Naive B cell (primary cell): ENCODE results near the gene ADA. TPM values are rescaled to one million over a fixed set of nuclear protein-coding genes. Genes with fewer than 3 reads are reported as not detected.

Experiments used
- ATAC-seq, 2 donors: fragments of 150-1000 bp; cut with Tn5 transposase; 2 replicates each; pipeline ENCODE4 v1.10.0; 2021; ENCODE audit warnings: low read depth in 2 of 2, mild to moderate bottlenecking in 2 of 2, moderate library complexity in 2 of 2
- DNase-seq: peaks from one replicate; pipeline ENCODE4 v3.0.0; 2022
- H3K27ac Mint-ChIP-seq, 6 donors: one replicate each; pipeline ENCODE4 v1.8.0; 2020 to 2022; ENCODE audit warnings: mild to moderate bottlenecking in 6 of 6, mixed read lengths in 6 of 6, moderate library complexity in 5 of 6, inconsistent platforms in 2 of 6
- H3K27me3 Mint-ChIP-seq, 3 donors: one replicate each; pipeline ENCODE4 v1.8.0; 2021 to 2022; ENCODE audit warnings: mixed read lengths in 3 of 3, mild to moderate bottlenecking in 1 of 3
- H3K36me3 Mint-ChIP-seq, 2 donors: one replicate each; pipeline ENCODE4 v1.8.0; 2020 to 2022; ENCODE audit warnings: mixed read lengths in 2 of 2, inconsistent platforms in 1 of 2, mild to moderate bottlenecking in 1 of 2
- H3K4me1 Mint-ChIP-seq, 3 donors: one replicate each; pipeline ENCODE4 v1.8.0; 2020 to 2022; ENCODE audit warnings: mixed read lengths in 3 of 3, inconsistent platforms in 1 of 3, mild to moderate bottlenecking in 1 of 3, moderate library complexity in 1 of 3
- H3K4me3 Mint-ChIP-seq, 8 donors: one replicate each; pipeline ENCODE4 v1.8.0; 2020 to 2022; ENCODE audit warnings: mild to moderate bottlenecking in 8 of 8, mixed read lengths in 8 of 8, moderate library complexity in 8 of 8, inconsistent platforms in 2 of 8
- H3K9me3 Mint-ChIP-seq, 7 donors: one replicate each; pipeline ENCODE4 v1.8.0; 2020 to 2022; ENCODE audit warnings: mixed read lengths in 7 of 7, mild to moderate bottlenecking in 5 of 7, inconsistent platforms in 2 of 7, moderate library complexity in 1 of 7
- polyA plus RNA-seq, 6 donors: library from polyadenylated mRNA; unstranded; fragments of 300-500 nt; fragmentation: Illumina TruSeq; gene quantifications; one replicate each; pipeline ENCODE4 v1.2.3, GENCODE V29; 2021; ENCODE audit warnings: low read depth in 6 of 6

ADA gene
- polyA plus RNA-seq, 6 donors from 2014 or later: 1.7 to 7.6 (median 4.6) TPM

DNA sequence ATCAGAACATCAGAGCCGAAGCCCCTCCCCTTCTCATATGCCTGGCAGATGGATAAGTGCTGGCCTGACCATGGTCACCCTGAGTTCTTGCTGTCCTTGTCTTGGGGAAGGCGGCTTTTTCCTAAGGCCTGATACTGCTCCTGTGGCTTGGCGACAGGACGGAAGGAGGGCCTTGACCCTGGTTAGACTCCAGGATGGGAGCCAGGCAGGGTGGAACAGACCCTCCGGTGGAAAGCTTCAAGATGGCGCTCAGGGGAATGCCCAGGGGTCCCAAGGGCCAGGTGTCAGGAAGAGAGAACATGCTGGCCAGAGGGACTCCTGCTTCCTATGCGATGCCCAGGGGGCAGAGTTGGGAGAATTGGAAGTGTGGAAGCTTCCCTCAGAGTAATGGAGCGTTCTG, 29.6 kb downstream of the ADA start:
- Mint-ChIP-seq H3K36me3 (peaks cover 4 to 13% of the 10 kb centered on the region in 2 donors), H3K27ac (peak overlapping the region; percentile 67 to 96 (median 90)), H3K27me3 (no peaks in the 10 kb centered on the region), H3K9me3 (peaks cover 0 to 2% (median 0%) of the 10 kb centered on the region in 7 donors), H3K4me3 (no peak overlapping the region), H3K4me1 (peaks cover 22 to 41% (median 24%) of the 10 kb centered on the region in 3 donors)
- DNase-seq (no peak), ATAC-seq (no peak)

DNA sequence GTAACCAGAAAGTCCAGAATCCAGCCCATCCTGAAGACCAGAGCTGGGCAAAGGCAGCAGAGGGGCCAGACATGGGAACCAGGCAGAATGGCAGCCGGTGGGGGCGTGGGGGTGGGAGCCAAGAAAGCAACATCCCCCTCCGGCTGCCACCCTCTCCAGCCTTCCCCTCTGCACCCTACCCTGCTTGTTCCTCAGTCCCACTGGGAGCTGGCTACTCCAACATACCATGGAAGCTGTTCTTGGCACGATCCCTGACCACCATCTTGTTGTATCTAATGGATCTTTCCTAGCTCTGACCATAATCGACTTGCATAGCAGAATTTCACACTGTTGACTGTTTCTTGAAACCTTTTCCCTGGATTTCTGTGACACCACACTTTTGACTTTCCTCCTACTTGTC, 30.2 kb downstream of the ADA start:
- H3K9me3 Mint-ChIP-seq: peaks cover 0 to 2% (median 0%) of the 10 kb centered on the region in 7 donors
- H3K27ac Mint-ChIP-seq: peak overlapping the region; percentile 80 to 96 (median 90)
- no peak for ATAC-seq
- peaks cover 4 to 16% of the 10 kb centered on the region in 2 donors for H3K36me3 Mint-ChIP-seq
- H3K27me3 Mint-ChIP-seq: no peaks in the 10 kb centered on the region
- no peak for DNase-seq
- peaks cover 23 to 35% (median 24%) of the 10 kb centered on the region in 3 donors for H3K4me1 Mint-ChIP-seq
- no peak overlapping the region for H3K4me3 Mint-ChIP-seq

DNA sequence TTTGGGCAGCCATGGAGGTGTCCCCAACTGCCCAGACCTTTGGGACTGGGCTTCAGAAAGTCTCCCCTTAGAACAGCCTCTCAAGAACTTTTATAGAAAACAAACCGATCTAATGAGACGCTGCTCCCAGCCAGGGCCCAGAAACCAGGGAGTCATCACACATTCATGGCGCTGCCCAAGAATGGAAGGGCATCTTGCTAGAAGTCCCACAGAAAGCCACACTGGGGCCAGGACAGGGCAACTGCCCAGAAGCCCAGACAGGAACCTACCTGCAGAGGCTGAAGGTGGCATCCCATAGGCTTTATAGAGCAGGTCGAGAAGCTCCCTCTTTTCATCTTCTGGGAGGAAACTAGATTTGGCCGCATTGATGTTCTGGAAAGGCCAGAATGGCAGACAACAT, 31.5 kb downstream of the ADA start:
- no peak for ATAC-seq
- peaks cover 33 to 47% (median 37%) of the 10 kb centered on the region in 3 donors for H3K4me1 Mint-ChIP-seq
- DNase-seq: no peak
- peaks cover 4 to 29% of the 10 kb centered on the region in 2 donors for H3K36me3 Mint-ChIP-seq
- peaks cover 0 to 2% (median 0%) of the 10 kb centered on the region in 7 donors for H3K9me3 Mint-ChIP-seq
- H3K27ac Mint-ChIP-seq: peak overlapping the region in 5 of 6 donors; percentile 4 to 90 (median 81)
- no peaks in the 10 kb centered on the region for H3K27me3 Mint-ChIP-seq
- no peak overlapping the region for H3K4me3 Mint-ChIP-seq

DNA sequence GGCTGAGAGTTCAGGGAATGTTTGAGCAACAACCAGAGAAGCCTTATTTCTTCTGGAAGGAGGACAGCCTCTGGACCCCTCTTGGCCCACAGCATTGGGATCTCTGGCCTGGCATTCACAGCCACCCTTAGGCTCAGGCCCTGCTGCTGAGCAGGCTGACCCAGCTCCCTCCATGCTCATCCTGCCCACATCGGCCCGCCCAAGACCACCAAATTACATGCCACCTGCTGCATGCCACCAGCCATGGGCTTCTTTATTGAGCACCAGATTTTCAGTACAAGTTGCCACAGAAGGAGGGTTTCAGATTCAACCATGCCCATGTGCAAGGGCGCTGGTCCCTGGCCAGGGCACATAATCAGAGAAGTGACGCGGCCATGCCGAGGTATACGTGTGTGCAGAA, 32.2 kb downstream of the ADA start:
- Mint-ChIP-seq H3K4me1 (peaks cover 35 to 50% (median 41%) of the 10 kb centered on the region in 3 donors), H3K27ac (peak overlapping the region in 5 of 6 donors; percentile 42 to 87 (median 61)), H3K27me3 (no peaks in the 10 kb centered on the region), H3K36me3 (peaks cover 4 to 34% of the 10 kb centered on the region in 2 donors), H3K9me3 (peaks cover 0 to 2% (median 0%) of the 10 kb centered on the region in 7 donors), H3K4me3 (no peak overlapping the region)
- no peak for DNase-seq
- no peak for ATAC-seq

DNA sequence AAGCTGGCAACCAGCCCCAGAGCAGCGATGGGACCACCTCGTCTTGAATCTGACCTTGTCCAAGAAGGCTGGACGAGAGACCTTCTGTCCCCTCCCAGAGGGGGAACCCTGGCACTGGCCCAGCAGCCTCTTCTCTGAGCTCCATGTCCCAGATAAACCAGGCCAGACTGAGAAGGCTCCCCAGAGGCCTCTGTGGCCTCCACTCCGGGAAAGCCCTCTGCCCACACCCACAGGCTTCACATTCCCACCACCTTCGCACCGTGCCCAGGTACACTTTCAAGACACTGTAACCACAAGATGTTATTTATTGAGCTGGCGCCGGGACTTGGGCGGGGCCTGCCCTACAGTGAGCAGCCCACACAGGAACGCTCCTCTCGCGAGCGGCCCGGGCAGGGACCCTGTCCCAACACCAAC, 33.2 kb downstream of the ADA start:
- Mint-ChIP-seq H3K27ac (peak overlapping the region; percentile 64 to 92 (median 82)), H3K4me1 (peaks cover 38 to 53% (median 50%) of the 10 kb centered on the region in 3 donors), H3K4me3 (peak overlapping the region in 1 of 8 donors; percentile 22), H3K36me3 (peaks cover 14 to 44% of the 10 kb centered on the region in 2 donors), H3K9me3 (no peaks in the 10 kb centered on the region), H3K27me3 (no peaks in the 10 kb centered on the region)
- DNase-seq (no peak), ATAC-seq (no peak)

DNA sequence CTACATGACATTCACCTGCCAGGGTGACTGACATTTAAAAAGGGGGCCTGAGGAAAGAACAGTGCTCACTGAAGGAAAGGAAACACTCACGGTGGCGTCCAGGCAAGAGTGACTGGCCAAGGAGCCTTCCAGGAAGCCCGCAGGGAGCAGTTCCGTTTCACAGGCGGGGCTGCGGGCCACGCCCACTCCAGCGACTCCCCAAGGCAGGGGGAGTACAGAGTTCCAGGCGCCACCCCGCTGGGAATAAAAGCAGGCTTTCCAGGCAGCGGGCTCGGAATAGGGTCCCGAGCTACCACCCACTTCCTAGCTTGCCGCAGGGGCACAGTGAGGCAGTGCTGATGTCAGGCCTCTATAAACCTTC, 34.9 kb downstream of the ADA start:
- no peaks in the 10 kb centered on the region for H3K9me3 Mint-ChIP-seq
- H3K36me3 Mint-ChIP-seq: peaks cover 15 to 44% of the 10 kb centered on the region in 2 donors
- no peak for DNase-seq
- peaks cover 44 to 54% (median 52%) of the 10 kb centered on the region in 3 donors for H3K4me1 Mint-ChIP-seq
- H3K27me3 Mint-ChIP-seq: no peaks in the 10 kb centered on the region
- peak overlapping the region in 3 of 6 donors; percentile 75 to 87 (median 81) for H3K27ac Mint-ChIP-seq
- H3K4me3 Mint-ChIP-seq: no peak overlapping the region
- no peak for ATAC-seq

DNA sequence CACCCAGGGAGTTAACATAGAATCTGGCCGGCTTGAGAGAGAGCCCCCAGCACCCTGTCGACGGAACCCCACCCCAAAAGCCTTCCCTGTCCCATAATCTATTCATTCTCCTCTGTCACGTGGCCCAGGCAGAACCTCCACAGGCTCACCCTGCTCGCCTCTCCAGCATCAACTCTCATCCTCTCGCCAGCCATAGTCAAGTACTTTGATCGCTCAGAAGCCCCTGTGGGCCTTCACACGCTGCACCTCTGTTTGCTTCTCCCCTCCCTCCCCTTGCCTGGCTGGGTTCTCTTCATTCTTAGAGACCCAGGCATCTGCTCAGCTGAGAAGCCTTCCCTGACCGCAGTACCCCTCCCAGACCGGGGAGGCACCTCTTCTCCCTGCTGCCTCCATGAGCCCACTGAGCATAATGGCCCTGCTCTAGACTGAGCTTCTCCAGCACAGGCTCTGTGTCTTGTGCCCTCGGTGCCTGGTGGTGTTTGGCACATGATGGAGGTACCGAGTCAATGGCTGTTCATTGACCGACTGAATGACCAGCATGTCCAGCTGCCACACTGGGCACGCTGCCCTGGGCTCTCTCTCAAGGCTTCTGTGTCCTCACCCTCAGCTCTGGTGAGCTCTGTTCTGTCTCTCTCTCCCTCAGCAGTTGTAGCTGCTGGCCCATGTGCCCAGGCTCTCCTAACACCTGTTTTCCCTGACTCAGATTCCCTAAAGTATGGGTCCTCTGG, 35.5 kb downstream of the ADA start:
- no peak for DNase-seq
- H3K4me3 Mint-ChIP-seq: peak overlapping the region in 3 of 8 donors; percentile 5 to 24 (median 16)
- H3K4me1 Mint-ChIP-seq: peaks cover 49 to 59% (median 56%) of the 10 kb centered on the region in 3 donors

DNA sequence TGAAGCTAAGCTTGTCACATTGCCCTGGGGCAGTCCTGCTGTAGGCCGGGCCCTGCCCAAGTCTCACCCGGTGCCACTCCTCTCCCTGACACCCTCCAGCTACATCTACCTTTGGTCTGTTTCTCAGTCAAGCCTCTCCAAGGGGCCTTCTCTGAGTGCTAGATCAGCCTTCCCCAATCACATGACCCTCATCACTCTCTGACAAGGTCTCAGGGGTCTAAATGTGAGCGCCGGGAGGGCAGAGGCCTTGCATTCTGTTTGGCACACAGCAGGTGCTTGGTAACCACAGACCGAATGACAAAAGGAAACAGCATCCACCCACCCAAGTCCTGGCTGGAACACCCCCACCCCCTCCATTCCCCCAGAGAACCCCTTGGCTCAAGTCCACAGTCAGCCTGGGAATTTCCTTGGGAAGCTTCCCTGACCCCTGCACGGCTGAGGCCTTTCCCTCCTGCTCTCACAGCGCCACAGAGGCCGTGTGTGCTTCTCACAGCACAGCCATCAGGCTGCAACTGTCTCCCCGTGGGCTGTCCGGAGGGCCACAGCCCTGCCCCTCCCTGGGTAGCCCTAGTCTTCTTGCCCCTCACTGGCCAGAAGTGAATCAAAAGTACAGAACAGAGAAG, 36.2 kb downstream of the ADA start:
- ATAC-seq (peak in 1 of 2 donors; percentile 25), DNase-seq (no peak)
- H3K27ac Mint-ChIP-seq: peak overlapping the region; percentile 76 to 99 (median 93)
- H3K9me3 Mint-ChIP-seq: no peaks in the 10 kb centered on the region
- H3K36me3 Mint-ChIP-seq: peaks cover 12 to 42% of the 10 kb centered on the region in 2 donors
- peak overlapping the region in 2 of 8 donors; percentile 12 to 16 for H3K4me3 Mint-ChIP-seq
- peaks cover 57 to 67% (median 57%) of the 10 kb centered on the region in 3 donors for H3K4me1 Mint-ChIP-seq
- H3K27me3 Mint-ChIP-seq: no peaks in the 10 kb centered on the region

More for the DNA sequence above, 35.5 kb downstream of the ADA start:
- Mint-ChIP-seq H3K27ac (peak overlapping the region; percentile 81 to 99 (median 92)), H3K36me3 (peaks cover 12 to 44% of the 10 kb centered on the region in 2 donors), H3K9me3 (no peaks in the 10 kb centered on the region), H3K27me3 (no peaks in the 10 kb centered on the region)
- ATAC-seq: no peak

DNA sequence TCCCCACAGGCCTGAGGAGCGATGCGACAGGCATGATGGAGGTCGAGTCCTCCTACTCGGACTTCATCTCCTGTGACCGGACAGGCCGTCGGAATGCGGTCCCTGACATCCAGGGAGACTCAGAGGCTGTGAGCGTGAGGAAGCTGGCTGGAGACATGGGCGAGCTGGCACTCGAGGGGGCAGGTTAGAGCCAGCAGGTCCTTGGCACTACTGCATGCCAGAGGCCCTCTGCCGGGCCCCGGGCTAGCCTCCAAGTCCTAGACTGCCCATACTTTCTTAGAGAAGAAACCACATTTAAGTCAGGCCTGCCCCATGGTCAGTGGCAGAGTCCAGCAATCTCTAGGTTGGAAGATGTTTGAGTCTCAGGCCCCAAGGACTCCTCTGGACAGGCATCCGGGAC, 37.0 kb downstream of the ADA start:
- Mint-ChIP-seq H3K36me3 (peaks cover 12 to 35% of the 10 kb centered on the region in 2 donors), H3K9me3 (no peaks in the 10 kb centered on the region)

DNA sequence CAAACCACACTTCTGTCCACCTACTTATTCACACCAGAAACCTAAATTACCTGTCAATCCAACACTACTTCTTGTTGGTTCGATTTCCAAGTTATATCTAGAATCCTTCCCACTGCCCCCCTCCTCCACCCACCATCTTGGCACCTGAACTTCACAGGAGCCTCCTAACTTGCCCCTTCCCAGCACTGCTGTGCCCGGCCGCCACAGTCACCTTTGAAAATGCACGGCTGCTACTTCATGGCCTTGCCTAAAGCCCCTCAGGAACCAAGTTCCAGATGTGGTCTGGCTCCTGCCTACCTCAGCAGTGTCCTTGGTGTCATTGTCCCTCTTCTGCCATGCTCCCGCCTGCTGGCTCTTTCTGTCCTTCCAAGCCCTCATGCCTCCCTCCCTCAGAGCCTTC, 37.9 kb downstream of the ADA start:
- Mint-ChIP-seq H3K4me1 (peaks cover 63 to 73% (median 72%) of the 10 kb centered on the region in 3 donors), H3K4me3 (peak overlapping the region in 3 of 8 donors; percentile 6 to 68 (median 57)), H3K36me3 (peaks cover 12 to 31% of the 10 kb centered on the region in 2 donors), H3K9me3 (no peaks in the 10 kb centered on the region), H3K27ac (peak overlapping the region in 2 of 6 donors; percentile 81 to 87), H3K27me3 (no peaks in the 10 kb centered on the region)
- ATAC-seq (no peak), DNase-seq (no peak)

More for the DNA sequence above, 37.0 kb downstream of the ADA start:
- Mint-ChIP-seq H3K4me3 (no peak overlapping the region), H3K27ac (peak overlapping the region in 4 of 6 donors; percentile 72 to 99 (median 90)), H3K27me3 (no peaks in the 10 kb centered on the region), H3K4me1 (peaks cover 59 to 67% (median 65%) of the 10 kb centered on the region in 3 donors)
- DNase-seq: no peak
- ATAC-seq: no peak

DNA sequence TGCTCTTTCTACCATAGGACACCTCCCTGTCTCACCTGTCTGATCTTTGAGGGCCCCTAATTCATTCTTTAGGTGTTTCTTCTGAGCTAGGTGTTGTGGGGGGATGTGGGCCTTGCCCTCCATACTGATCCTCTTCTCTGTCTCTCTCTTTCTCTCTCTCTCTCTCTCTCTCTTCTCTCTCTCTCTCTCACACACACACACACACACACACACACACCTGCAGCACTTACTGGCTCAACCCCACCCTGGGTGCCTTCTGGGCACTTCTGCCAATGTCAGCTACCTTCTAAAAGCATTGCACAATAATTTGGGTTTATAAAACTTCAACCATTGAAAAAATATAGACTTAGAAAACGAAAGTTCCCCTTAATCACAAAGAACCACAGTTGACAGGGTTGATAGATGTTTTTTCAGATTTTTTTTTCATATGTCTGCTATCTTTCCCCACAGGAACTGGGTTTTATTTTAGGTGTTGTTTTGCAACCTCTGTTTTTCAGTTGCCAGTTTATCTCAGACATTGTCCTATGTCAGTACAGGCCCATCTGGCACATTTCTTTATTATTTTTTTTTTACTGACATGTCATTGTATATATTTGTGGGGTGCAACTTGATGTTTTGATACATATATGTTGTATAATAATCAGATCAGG, 41.1 kb downstream of the ADA start:
- no peak for DNase-seq
- H3K4me3 Mint-ChIP-seq: peak overlapping the region; percentile 61 to 89 (median 71)
- H3K27me3 Mint-ChIP-seq: no peaks in the 10 kb centered on the region
- ATAC-seq: peak; percentile 48 to 58
- H3K9me3 Mint-ChIP-seq: peaks cover 0 to 5% (median 0%) of the 10 kb centered on the region in 7 donors
- peaks cover 48 to 74% (median 68%) of the 10 kb centered on the region in 3 donors for H3K4me1 Mint-ChIP-seq
- peaks cover 23 to 24% of the 10 kb centered on the region in 2 donors for H3K36me3 Mint-ChIP-seq
- peak overlapping the region; percentile 95 to 99 (median 98) for H3K27ac Mint-ChIP-seq

DNA sequence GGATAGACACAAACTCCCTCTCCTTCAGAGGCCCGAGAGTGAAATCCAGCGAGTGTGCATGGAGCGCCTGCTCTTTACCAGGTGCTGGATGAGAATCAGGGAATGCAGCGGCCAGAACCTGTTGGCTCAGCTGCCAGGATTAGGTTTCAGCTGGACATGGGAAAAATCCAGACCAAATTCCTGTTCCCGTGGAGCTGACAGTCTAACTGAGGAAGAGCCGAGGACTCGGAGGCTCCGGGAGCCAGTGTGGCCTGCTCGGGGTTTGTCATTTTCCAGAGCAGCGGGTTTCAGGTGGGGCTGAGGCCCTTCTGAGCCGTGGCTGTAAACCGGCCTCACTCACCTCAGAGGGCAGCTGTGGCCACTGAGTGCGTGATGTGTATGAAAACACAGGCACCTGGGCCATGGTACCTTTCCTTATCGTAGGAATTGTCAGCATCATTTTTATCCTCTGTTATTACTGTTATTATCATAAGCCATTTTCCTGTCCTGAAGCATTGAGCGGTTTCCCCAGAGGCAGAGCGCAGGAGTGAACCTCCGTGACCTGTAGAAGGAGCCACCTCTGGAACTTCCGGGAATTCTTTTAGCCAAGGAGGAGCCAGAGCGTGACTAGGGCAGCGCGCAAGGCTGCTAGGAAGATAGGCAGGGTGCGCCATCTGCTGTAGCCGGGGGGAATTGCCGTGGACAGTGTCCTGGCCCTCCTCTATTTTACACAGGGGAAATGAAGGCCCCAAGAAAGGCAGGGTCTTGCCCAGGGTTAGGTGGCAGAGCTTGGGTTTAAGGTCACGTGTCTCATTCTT, 41.8 kb downstream of the ADA start:
- Mint-ChIP-seq H3K9me3 (peaks cover 0 to 5% (median 0%) of the 10 kb centered on the region in 7 donors), H3K27me3 (no peaks in the 10 kb centered on the region), H3K36me3 (peaks cover 17 to 23% of the 10 kb centered on the region in 2 donors), H3K4me3 (peak overlapping the region; percentile 61 to 89 (median 71)), H3K4me1 (peaks cover 41 to 67% (median 61%) of the 10 kb centered on the region in 3 donors), H3K27ac (peak overlapping the region; percentile 95 to 99 (median 98))
- peak; percentile 75 for DNase-seq
- ATAC-seq: peak; percentile 90 to 91
